HEK293 (cell line): ENCODE data around the gene SLC25A45.

Experiments used
- YY1 ChIP-seq: fragments of 450-650 bp; formaldehyde crosslinking; IDR thresholded peaks from 2 replicates; pipeline ENCODE4 v1.5.1; 2018; ENCODE audit warnings: missing biosample characterization, missing genetic modification characterization
- ZFP37 ChIP-seq: fragments of 450-650 bp; formaldehyde crosslinking; IDR thresholded peaks from 2 replicates; pipeline ENCODE4 v1.5.1; 2016; ENCODE audit warnings: missing biosample characterization, missing genetic modification characterization
- ZNF239 ChIP-seq: fragments of 450-650 bp; formaldehyde crosslinking; IDR thresholded peaks from 2 replicates; pipeline ENCODE4 v1.5.1; 2016; ENCODE audit warnings: missing biosample characterization, missing genetic modification characterization
- ZNF335 ChIP-seq: fragments of 450-650 bp; formaldehyde crosslinking; conservative IDR thresholded peaks from 2 replicates; pipeline ENCODE4 v1.5.1; 2016; ENCODE audit warnings: missing biosample characterization, missing genetic modification characterization
- ZNF549 ChIP-seq: fragments of 450-650 bp; IDR thresholded peaks from 2 replicates; pipeline ENCODE4 v1.5.1; 2018; ENCODE audit warnings: missing biosample characterization, missing genetic modification characterization, mild to moderate bottlenecking, inconsistent platforms, moderate library complexity
- ZNF600 ChIP-seq: fragments of 450-650 bp; formaldehyde crosslinking; IDR thresholded peaks from 2 replicates; pipeline ENCODE4 v1.5.1; 2016; ENCODE audit warnings: missing biosample characterization, missing genetic modification characterization
- ZNF623 ChIP-seq: fragments of 450-650 bp; formaldehyde crosslinking; IDR thresholded peaks from 2 replicates; pipeline ENCODE4 v1.5.1; 2016; ENCODE audit warnings: missing biosample characterization, missing genetic modification characterization
- ZNF707 ChIP-seq: fragments of 450-650 bp; formaldehyde crosslinking; IDR thresholded peaks from 2 replicates; pipeline ENCODE4 v1.5.1; 2016; ENCODE audit warnings: missing biosample characterization, missing genetic modification characterization
- ZNF843 ChIP-seq: fragments of 450-650 bp; formaldehyde crosslinking; IDR thresholded peaks from 2 replicates; pipeline ENCODE4 v1.5.1; 2016; ENCODE audit warnings: missing biosample characterization, missing genetic modification characterization
- TF ChIP-seq, protein P1 (sequence below): fragments of 450-650 bp; formaldehyde crosslinking; IDR thresholded peaks from 2 replicates; pipeline ENCODE4 v1.5.1; 2017; ENCODE audit warnings: missing biosample characterization, missing genetic modification characterization
- TF ChIP-seq, protein P2 (sequence below): fragments of 450-650 bp; formaldehyde crosslinking; IDR thresholded peaks from 2 replicates; pipeline ENCODE4 v1.5.1; 2016; ENCODE audit warnings: missing biosample characterization, missing genetic modification characterization
- TF ChIP-seq, protein P3 (sequence below): fragments of 450-650 bp; formaldehyde crosslinking; IDR thresholded peaks from 2 replicates; pipeline ENCODE4 v1.5.1; 2016; ENCODE audit warnings: missing biosample characterization, missing genetic modification characterization
- TF ChIP-seq, protein P4 (sequence below): fragments of 450-650 bp; formaldehyde crosslinking; IDR thresholded peaks from 2 replicates; pipeline ENCODE4 v1.5.1; 2017; ENCODE audit warnings: missing biosample characterization, missing genetic modification characterization
- TF ChIP-seq, protein P5 (sequence below): fragments of 450-650 bp; formaldehyde crosslinking; IDR thresholded peaks from 2 replicates; pipeline ENCODE4 v1.5.1; 2016; ENCODE audit warnings: missing biosample characterization, missing genetic modification characterization, borderline replicate concordance

DNA sequence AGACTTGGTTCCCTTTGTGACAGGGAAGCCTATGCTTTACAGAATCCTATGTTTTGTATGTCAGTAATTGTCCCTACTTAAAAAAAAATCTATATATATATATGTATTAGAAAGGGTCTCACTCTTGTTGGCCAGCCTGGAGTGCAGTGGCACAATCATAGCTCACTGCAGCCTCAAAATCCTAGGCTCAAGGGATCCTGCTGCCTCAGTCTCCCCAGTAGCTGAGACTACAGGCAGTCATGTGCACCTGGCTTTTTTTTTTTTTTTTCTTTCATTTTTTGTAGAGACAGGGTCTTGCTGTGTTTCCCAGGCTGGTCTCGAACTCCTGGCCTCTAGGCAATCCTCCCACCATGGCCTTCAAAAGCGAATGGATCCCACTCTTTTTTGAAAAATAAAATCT is 38.1 kb upstream of the SLC25A45 start:
- TF ChIP-seq, protein P1, sequence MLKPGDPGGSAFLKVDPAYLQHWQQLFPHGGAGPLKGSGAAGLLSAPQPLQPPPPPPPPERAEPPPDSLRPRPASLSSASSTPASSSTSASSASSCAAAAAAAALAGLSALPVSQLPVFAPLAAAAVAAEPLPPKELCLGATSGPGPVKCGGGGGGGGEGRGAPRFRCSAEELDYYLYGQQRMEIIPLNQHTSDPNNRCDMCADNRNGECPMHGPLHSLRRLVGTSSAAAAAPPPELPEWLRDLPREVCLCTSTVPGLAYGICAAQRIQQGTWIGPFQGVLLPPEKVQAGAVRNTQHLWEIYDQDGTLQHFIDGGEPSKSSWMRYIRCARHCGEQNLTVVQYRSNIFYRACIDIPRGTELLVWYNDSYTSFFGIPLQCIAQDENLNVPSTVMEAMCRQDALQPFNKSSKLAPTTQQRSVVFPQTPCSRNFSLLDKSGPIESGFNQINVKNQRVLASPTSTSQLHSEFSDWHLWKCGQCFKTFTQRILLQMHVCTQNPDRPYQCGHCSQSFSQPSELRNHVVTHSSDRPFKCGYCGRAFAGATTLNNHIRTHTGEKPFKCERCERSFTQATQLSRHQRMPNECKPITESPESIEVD (tag by site-specific recombination): no peak
- no peak for TF ChIP-seq YY1
- TF ChIP-seq, protein P2, sequence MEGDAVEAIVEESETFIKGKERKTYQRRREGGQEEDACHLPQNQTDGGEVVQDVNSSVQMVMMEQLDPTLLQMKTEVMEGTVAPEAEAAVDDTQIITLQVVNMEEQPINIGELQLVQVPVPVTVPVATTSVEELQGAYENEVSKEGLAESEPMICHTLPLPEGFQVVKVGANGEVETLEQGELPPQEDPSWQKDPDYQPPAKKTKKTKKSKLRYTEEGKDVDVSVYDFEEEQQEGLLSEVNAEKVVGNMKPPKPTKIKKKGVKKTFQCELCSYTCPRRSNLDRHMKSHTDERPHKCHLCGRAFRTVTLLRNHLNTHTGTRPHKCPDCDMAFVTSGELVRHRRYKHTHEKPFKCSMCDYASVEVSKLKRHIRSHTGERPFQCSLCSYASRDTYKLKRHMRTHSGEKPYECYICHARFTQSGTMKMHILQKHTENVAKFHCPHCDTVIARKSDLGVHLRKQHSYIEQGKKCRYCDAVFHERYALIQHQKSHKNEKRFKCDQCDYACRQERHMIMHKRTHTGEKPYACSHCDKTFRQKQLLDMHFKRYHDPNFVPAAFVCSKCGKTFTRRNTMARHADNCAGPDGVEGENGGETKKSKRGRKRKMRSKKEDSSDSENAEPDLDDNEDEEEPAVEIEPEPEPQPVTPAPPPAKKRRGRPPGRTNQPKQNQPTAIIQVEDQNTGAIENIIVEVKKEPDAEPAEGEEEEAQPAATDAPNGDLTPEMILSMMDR (tag by site-specific recombination): no peak
- TF ChIP-seq ZNF335 (tag by site-specific recombination): no peak
- no peak for TF ChIP-seq ZNF600 (tag by site-specific recombination)
- TF ChIP-seq, protein P3, sequence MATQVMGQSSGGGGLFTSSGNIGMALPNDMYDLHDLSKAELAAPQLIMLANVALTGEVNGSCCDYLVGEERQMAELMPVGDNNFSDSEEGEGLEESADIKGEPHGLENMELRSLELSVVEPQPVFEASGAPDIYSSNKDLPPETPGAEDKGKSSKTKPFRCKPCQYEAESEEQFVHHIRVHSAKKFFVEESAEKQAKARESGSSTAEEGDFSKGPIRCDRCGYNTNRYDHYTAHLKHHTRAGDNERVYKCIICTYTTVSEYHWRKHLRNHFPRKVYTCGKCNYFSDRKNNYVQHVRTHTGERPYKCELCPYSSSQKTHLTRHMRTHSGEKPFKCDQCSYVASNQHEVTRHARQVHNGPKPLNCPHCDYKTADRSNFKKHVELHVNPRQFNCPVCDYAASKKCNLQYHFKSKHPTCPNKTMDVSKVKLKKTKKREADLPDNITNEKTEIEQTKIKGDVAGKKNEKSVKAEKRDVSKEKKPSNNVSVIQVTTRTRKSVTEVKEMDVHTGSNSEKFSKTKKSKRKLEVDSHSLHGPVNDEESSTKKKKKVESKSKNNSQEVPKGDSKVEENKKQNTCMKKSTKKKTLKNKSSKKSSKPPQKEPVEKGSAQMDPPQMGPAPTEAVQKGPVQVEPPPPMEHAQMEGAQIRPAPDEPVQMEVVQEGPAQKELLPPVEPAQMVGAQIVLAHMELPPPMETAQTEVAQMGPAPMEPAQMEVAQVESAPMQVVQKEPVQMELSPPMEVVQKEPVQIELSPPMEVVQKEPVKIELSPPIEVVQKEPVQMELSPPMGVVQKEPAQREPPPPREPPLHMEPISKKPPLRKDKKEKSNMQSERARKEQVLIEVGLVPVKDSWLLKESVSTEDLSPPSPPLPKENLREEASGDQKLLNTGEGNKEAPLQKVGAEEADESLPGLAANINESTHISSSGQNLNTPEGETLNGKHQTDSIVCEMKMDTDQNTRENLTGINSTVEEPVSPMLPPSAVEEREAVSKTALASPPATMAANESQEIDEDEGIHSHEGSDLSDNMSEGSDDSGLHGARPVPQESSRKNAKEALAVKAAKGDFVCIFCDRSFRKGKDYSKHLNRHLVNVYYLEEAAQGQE (tag by site-specific recombination): no peak
- TF ChIP-seq ZNF239 (tag by site-specific recombination): no peak
- TF ChIP-seq ZNF843 (tag by site-specific recombination): no peak
- TF ChIP-seq, protein P4, sequence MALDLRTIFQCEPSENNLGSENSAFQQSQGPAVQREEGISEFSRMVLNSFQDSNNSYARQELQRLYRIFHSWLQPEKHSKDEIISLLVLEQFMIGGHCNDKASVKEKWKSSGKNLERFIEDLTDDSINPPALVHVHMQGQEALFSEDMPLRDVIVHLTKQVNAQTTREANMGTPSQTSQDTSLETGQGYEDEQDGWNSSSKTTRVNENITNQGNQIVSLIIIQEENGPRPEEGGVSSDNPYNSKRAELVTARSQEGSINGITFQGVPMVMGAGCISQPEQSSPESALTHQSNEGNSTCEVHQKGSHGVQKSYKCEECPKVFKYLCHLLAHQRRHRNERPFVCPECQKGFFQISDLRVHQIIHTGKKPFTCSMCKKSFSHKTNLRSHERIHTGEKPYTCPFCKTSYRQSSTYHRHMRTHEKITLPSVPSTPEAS (tag by site-specific recombination): no peak
- TF ChIP-seq ZNF549 (tag by site-specific recombination): no peak
- TF ChIP-seq ZFP37 (tag by site-specific recombination): no peak
- TF ChIP-seq, protein P5, sequence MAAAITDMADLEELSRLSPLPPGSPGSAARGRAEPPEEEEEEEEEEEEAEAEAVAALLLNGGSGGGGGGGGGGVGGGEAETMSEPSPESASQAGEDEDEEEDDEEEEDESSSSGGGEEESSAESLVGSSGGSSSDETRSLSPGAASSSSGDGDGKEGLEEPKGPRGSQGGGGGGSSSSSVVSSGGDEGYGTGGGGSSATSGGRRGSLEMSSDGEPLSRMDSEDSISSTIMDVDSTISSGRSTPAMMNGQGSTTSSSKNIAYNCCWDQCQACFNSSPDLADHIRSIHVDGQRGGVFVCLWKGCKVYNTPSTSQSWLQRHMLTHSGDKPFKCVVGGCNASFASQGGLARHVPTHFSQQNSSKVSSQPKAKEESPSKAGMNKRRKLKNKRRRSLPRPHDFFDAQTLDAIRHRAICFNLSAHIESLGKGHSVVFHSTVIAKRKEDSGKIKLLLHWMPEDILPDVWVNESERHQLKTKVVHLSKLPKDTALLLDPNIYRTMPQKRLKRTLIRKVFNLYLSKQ (tag by site-specific recombination): no peak
- no peak for TF ChIP-seq ZNF623 (tag by site-specific recombination)
- TF ChIP-seq ZNF707 (tag by site-specific recombination): no peak
